Ovary (tissue), 9 donors: Measurements from ENCODE around the gene DPAGT1. TPM values are rescaled to one million over a fixed set of nuclear protein-coding genes. Genes with fewer than 3 reads are reported as not detected.
A peak's percentile ranks its signal among the peaks of the same experiment; 100 is the strongest.
"Not testable (repeated sequence)": the region's sequence is repeated elsewhere in the genome, so short reads cannot be mapped to it uniquely, and the experiment has no call there.

Source experiments
- DNase-seq, 5 donors: peaks; one replicate each; pipeline ENCODE4 v3.0.0-alpha.2; 2019 to 2020
- H3K27ac ChIP-seq, 2 donors: fragments of 200-600 bp; one replicate each; pipeline versions ENCODE4 v1.5.1 to v1.8.0; 2019 to 2022
- H3K27me3 ChIP-seq: fragments of 200-600 bp; one replicate; pipeline ENCODE4 v1.8.0; 2022
- H3K36me3 ChIP-seq: fragments of 200-600 bp; sonication (generic); one replicate; pipeline ENCODE4 v1.5.1; 2019
- H3K4me1 ChIP-seq: one replicate; pipeline ENCODE4 v1.8.1; 2013; ENCODE audit warnings: mild to moderate bottlenecking, moderate library complexity; ENCODE audit not compliant: insufficient read depth
- H3K4me3 ChIP-seq: fragments of 200-600 bp; sonication (generic); one replicate; pipeline ENCODE4 v1.5.1; 2017
- H3K9me3 ChIP-seq, 2 donors: fragments of 200-600 bp in 1 of 2; sonication (generic) in 1 of 2; one replicate each; pipeline versions ENCODE4 v1.5.1 to v1.8.1; 2013 to 2019; ENCODE audit warnings: mild to moderate bottlenecking in 1 of 2, moderate library complexity in 1 of 2
- EP300 ChIP-seq: sonication (generic); formaldehyde crosslinking; IDR thresholded peaks from one replicate; pipeline ENCODE4 v1.6.1; 2017; ENCODE audit warnings: antibody characterized with exemption
- POLR2A ChIP-seq: fragments of 450-650 bp; IDR thresholded peaks from one replicate; pipeline ENCODE4 v1.6.1; 2017; ENCODE audit warnings: antibody characterized with exemption, mild to moderate bottlenecking, moderate library complexity
- WGBS, 3 donors: extraction: QIAGEN DNeasy Blood & Tissue Kit in 1 of 3; methylation state at CpG; one replicate each; pipeline versions ENCODE4 v1.1.5 to v1.1.7; 2013 to 2017; 5-methylcytosine and 5-hydroxymethylcytosine counted together
- intact Hi-C, 4 donors: fragments of 100-400 bp; cut with DNase I; formaldehyde crosslinking; loops; one replicate each; pipeline versions ENCODE4 v1.11.0 to v1.15.1; 2022 to 2023
- polyA plus RNA-seq, 2 donors: library from polyadenylated mRNA; stranded (reverse); fragments of 200-250 nt in 1 of 2; fragments of 350-450 nt in 1 of 2; fragmentation: Illumina TruSeq in 1 of 2; extraction: RNeasy Lipid Tissue Mini Kit (QIAGEN cat#74804) in 1 of 2; gene quantifications; one replicate each; pipeline ENCODE4 v1.2.3, GENCODE V29; 2013 to 2014
- total RNA-seq, 7 donors: library from RNA; depleted of rRNA in 2 of 7; stranded (reverse); fragments of >200 nt in 2 of 7; fragmentation: NEBNext Ultra II Directional in 3 of 7; extraction: Animal tissue kit (Norgen Biotek cat#: 25700) in 3 of 7; gene quantifications; one replicate each; pipeline versions ENCODE4 v1.1.0 to v1.2.4, GENCODE V29; 2016 to 2023
- TF ChIP-seq, protein P1 (sequence below), 3 donors: fragments of 450-650 bp in 2 of 3; fragments of 200-600 bp in 1 of 3; IDR thresholded peaks; one replicate each; pipeline versions ENCODE4 v1.5.1 to v1.8.0; 2016 to 2022; ENCODE audit warnings: antibody characterized with exemption in 3 of 3, mild to moderate bottlenecking in 1 of 3
- donor health status: DM: no; HTN: no; CAD: no; lungs with moderate emphysema.
- donor health status: DM: no; HTN: no; CAD: no.
- donor health status: Bipolar disorder and iron deficiency.
- donor health status: DM: yes; HTN: yes; CAD: no.
- donor health status: DM: no; HTN: no; CAD: no.
- donor health status: DM: yes; HTN: yes; CAD: no.

DPAGT1 gene
- total and polyA plus RNA-seq, 9 donors = 14.1 to 61.4 (median 24.4) TPM

DNA sequence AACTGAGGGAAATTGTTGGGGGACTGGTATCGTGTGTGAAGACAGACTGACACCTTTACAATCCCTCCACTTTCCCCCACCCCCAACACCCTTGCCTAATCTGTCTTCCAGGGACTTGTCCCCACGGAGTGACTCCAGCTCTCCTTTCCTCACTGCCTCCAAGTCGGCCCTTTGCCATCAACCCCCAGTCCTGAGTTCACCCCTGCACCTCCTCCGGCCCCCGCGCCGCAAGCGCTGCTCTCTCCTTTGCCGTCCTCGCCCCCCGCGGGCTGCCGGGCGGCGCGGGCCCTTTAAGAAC lies 47.0 kb upstream of the DPAGT1 start:
- intact Hi-C loops = no loop called here

DNA sequence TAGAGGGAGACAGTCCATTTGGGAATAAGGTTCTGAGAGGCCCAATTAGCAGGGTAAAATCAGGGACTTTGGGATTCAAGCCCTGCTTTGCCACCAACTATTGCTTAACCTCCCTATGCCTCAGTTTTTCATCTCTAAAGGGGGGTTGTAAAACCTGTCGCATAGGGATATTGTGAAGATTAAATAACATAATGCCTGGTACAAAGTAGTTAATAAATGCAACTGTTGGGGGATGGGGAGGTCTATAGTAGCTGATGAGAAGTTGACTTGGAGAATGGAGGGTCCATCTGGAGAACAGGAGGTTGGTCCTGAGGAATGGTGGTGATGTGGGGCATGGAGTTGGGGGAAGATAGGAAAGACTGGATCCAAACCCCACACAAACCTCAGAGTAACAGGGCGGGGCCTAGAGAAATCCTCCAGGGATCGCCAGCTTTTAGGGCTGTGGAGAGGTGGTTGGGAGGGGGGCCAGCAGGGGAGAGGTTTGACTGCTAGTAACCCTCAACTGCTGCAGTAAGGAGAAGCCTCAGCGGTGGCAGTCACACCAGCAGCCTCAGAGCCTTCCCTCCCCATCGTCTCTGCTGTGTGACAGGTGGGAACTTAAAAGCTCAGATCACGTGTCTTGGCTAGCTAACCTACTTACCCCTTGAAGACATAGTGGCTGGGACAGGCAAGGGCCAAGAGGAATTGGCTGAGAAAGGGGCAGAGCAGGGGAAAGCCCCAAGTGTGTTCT lies 46.1 kb upstream of the DPAGT1 start:
- no peaks in the 10 kb centered on the region for H3K27me3 ChIP-seq
- no peak for TF ChIP-seq EP300
- no peak for DNase-seq

More for the DNA sequence above, 47.0 kb upstream of the DPAGT1 start:
- H3K36me3 ChIP-seq = no peaks in the 10 kb centered on the region
- TF ChIP-seq, protein P1, sequence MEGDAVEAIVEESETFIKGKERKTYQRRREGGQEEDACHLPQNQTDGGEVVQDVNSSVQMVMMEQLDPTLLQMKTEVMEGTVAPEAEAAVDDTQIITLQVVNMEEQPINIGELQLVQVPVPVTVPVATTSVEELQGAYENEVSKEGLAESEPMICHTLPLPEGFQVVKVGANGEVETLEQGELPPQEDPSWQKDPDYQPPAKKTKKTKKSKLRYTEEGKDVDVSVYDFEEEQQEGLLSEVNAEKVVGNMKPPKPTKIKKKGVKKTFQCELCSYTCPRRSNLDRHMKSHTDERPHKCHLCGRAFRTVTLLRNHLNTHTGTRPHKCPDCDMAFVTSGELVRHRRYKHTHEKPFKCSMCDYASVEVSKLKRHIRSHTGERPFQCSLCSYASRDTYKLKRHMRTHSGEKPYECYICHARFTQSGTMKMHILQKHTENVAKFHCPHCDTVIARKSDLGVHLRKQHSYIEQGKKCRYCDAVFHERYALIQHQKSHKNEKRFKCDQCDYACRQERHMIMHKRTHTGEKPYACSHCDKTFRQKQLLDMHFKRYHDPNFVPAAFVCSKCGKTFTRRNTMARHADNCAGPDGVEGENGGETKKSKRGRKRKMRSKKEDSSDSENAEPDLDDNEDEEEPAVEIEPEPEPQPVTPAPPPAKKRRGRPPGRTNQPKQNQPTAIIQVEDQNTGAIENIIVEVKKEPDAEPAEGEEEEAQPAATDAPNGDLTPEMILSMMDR (IDR thresholded peaks at IDR 0.05) = no peak
- TF ChIP-seq POLR2A = no peak
- TF ChIP-seq EP300 = no peak
- peak overlapping the region; percentile 40 for H3K4me3 ChIP-seq
- no peaks in the 10 kb centered on the region for H3K27me3 ChIP-seq
- no peak for DNase-seq
- H3K27ac ChIP-seq = no peak overlapping the region
- WGBS, 3 donors = 1 to 2% (median 2%) methylated on average over 16 of the region's 16 CpGs
- no peaks in the 10 kb centered on the region for H3K9me3 ChIP-seq
- peaks cover 6% of the 10 kb centered on the region for H3K4me1 ChIP-seq

DNA sequence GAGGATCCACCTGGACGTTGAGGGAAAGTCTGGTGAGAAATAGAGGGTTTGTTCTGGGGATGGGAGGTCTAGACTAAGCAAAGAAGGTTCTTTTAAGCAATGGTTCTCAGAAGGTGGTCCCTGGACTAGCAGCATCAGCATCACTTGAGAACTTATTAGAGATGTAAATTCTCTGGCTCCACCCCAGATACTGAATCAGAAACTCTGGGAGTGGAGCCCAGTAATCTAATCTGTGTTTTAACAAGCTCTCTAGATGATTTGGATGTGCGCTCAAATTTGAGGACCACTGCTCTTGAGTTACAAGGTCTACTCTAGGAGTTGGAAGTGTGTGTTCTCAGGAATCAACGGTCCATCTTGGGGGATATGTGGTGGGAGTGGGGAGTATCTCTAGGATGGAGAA lies 43.9 kb upstream of the DPAGT1 start:
- no peak overlapping the region for H3K27ac ChIP-seq
- 43 to 52% (median 51%) methylated on average over 3 of the region's 3 CpGs for WGBS, 3 donors
- H3K36me3 ChIP-seq = no peaks in the 10 kb centered on the region
- no peaks in the 10 kb centered on the region for H3K27me3 ChIP-seq
- H3K9me3 ChIP-seq = no peaks in the 10 kb centered on the region
- intact Hi-C loops = no loop called here
- DNase-seq = no peak
- peaks cover 6% of the 10 kb centered on the region for H3K4me1 ChIP-seq
- TF ChIP-seq, protein P1 (IDR thresholded peaks at IDR 0.05) = no peak
- TF ChIP-seq POLR2A = no peak
- no peak for TF ChIP-seq EP300
- no peak overlapping the region for H3K4me3 ChIP-seq

More for the DNA sequence above, 46.1 kb upstream of the DPAGT1 start:
- Histone ChIP-seq H3K36me3 (no peaks in the 10 kb centered on the region), H3K4me3 (no peak overlapping the region), H3K27ac (no peak overlapping the region), H3K9me3 (no peaks in the 10 kb centered on the region), H3K4me1 (peaks cover 6% of the 10 kb centered on the region)
- 60 to 68% (median 61%) methylated on average over 6 of the region's 6 CpGs for WGBS, 3 donors
- intact Hi-C loops = no loop called here

DNA sequence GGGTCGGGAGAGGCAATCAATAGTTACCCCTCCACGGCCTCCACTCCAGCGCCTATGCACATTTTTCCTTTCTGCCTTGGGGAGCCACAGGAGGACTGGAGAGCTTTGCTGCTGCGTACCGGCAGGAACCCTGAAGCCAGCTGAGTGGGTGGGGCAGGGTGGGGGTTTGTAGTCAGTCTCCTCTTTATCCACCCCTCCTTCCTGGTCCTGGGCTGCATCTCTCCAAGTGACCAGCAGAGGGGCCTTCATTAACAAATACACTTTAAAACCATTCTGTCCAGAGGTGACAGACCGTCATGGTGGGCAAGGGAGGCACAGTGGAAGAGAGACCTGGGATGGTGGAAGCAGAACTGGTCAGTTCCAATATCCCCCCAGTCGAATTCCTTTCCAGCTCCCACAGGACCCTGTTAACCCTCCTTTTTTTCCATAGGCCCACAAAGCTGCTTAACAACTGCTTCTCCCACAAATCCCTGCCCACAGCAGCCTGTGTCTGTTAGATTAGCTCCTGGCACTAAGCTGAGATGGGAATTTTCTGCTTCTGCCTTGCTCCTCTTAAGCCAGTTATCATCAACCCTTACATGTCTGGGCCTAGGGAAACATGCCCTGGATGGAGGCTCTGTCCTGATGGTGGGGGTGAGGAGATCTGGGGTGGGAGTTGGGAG lies 43.3 kb upstream of the DPAGT1 start:
- no peak overlapping the region for H3K27ac ChIP-seq
- peaks cover 6% of the 10 kb centered on the region for H3K4me1 ChIP-seq
- H3K9me3 ChIP-seq = no peaks in the 10 kb centered on the region
- peak in 4 of 5 donors; percentile 26 to 57 (median 50) for DNase-seq
- WGBS, 3 donors = 12 to 22% (median 17%) methylated on average over 7 of the region's 7 CpGs
- H3K4me3 ChIP-seq = no peak overlapping the region
- TF ChIP-seq, protein P1 (IDR thresholded peaks at IDR 0.05) = peak in 2 of 3 donors; percentile 6 to 24
- no peak for TF ChIP-seq EP300
- intact Hi-C loops = no loop called here
- H3K36me3 ChIP-seq = no peaks in the 10 kb centered on the region
- H3K27me3 ChIP-seq = no peaks in the 10 kb centered on the region

DNA sequence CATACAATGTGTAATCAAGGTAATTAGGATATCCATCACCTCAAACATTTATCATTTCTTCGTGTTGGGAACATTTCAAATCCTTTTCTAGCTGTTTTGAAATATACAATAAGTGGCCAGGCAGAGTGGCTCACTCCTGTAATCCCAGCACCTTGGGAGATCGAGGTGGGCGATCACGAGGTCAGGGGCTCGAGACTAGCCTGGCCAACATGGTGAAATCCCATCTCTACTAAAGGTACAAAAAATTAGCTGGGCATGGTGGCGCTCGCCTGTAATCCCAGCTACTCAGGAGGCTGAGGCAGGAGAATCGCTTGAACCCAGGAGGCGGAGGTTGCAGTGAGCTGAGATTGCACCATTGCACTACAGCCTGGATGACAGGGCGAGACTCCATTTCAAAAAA lies 37.6 kb upstream of the DPAGT1 start:
- not testable (repeated sequence) for H3K4me1 ChIP-seq
- intact Hi-C loops = loop anchor here in 1 of 4 donors (10.0 kb wide), 1 partner anchor 46 kb away; the partner anchor contains the start of gene NHERF4

More for the DNA sequence above, 37.6 kb upstream of the DPAGT1 start:
- H3K4me3 ChIP-seq, DNase-seq, H3K27ac ChIP-seq, H3K36me3 ChIP-seq, H3K27me3 ChIP-seq, H3K9me3 ChIP-seq: not testable (repeated sequence)
- 85 to 88% (median 86%) methylated on average over 10 of the region's 10 CpGs for WGBS, 3 donors
